ENCODE data around the gene POT1.

Gene POT1

GRCh38 chr7:124943472-124943871 is 13.8 kb upstream of the POT1 start:
- TF ChIP-seq CTCF (conservative IDR thresholded peaks at IDR 0.05) (no peak), ZFX (IDR thresholded peaks at IDR 0.05) (no peak)

GRCh38 chr7:124942399-124942798 is 12.8 kb upstream of the POT1 start:
- TF ChIP-seq ZFX (IDR thresholded peaks at IDR 0.05) (no peak), CTCF (conservative IDR thresholded peaks at IDR 0.05) (no peak)
- H3K27ac ChIP-seq, result no peak overlapping the region

More at GRCh38 chr7:124943472-124943871, 13.8 kb upstream of the POT1 start:
- no peak overlapping the region for H3K27ac ChIP-seq

GRCh38 chr7:124940306-124940705 is 10.7 kb upstream of the POT1 start:
- no peak overlapping the region for H3K27ac ChIP-seq
- TF ChIP-seq CTCF (conservative IDR thresholded peaks at IDR 0.05), result no peak
- no peak for TF ChIP-seq ZFX (IDR thresholded peaks at IDR 0.05)

GRCh38 chr7:124938128-124938527 is 8.5 kb upstream of the POT1 start:
- H3K27ac ChIP-seq, result no peak overlapping the region
- no peak for TF ChIP-seq CTCF (conservative IDR thresholded peaks at IDR 0.05)
- no peak for TF ChIP-seq ZFX (IDR thresholded peaks at IDR 0.05)

GRCh38 chr7:124937076-124937475 is 7.5 kb upstream of the POT1 start:
- no peak overlapping the region for H3K27ac ChIP-seq
- TF ChIP-seq ZFX (IDR thresholded peaks at IDR 0.05) (no peak), CTCF (conservative IDR thresholded peaks at IDR 0.05) (no peak)

- no peak overlapping the region for H3K27ac ChIP-seq
- TF ChIP-seq ZFX (IDR thresholded peaks at IDR 0.05) (no peak), CTCF (conservative IDR thresholded peaks at IDR 0.05) (no peak)
Observed at GRCh38 chr7:124934841-124935240, 5.2 kb upstream of the POT1 start.

- TF ChIP-seq CTCF (conservative IDR thresholded peaks at IDR 0.05), result no peak
- TF ChIP-seq ZFX (IDR thresholded peaks at IDR 0.05), result no peak
- H3K27ac ChIP-seq, result no peak overlapping the region
Observed at GRCh38 chr7:124930655-124931597, 1.3 kb upstream of the POT1 start.

All from C4-2B (cell line).